Activated CD4-positive, alpha-beta T cell treated with anti-CD3 and anti-CD28 coated beads, Interleukin-2, Interleukin-4, amounts not matched to agents 100 ng/mL and 50 ng/mL, durations not matched to agents 16 hours and 8 hours (primary cell): ENCODE results near the gene HYCC1.

ENCODE experiments used
- DNase-seq: peaks from one replicate; pipeline ENCODE4 v3.0.0-alpha.2; 2020; ENCODE audit warnings: low spot score

HYCC1 gene

GRCh38 chr7:23016345-23017253 lies 2.7 kb upstream of the HYCC1 start:
- no peak for DNase-seq

- no peak for DNase-seq
Measured at GRCh38 chr7:23014681-23015080, 751 bp upstream of the HYCC1 start.

GRCh38 chr7:23012908-23013714 lies 819 bp downstream of the HYCC1 start:
- DNase-seq, result no peak

- no peak for DNase-seq
Measured at GRCh38 chr7:23012186-23012585, 1.7 kb downstream of the HYCC1 start.

GRCh38 chr7:23011222-23011924 lies 2.6 kb downstream of the HYCC1 start:
- no peak for DNase-seq

- DNase-seq, result no peak
Measured at GRCh38 chr7:23009303-23009702, 4.6 kb downstream of the HYCC1 start.

- DNase-seq, result no peak
Measured at GRCh38 chr7:23004247-23004520, 9.7 kb downstream of the HYCC1 start.

- DNase-seq, result no peak
Measured at GRCh38 chr7:23003505-23004246, 10.3 kb downstream of the HYCC1 start.

GRCh38 chr7:23002698-23003097 lies 11.2 kb downstream of the HYCC1 start:
- no peak for DNase-seq

GRCh38 chr7:23001610-23002009 lies 12.3 kb downstream of the HYCC1 start:
- peak; percentile 59 for DNase-seq

GRCh38 chr7:23000597-23001360 lies 13.2 kb downstream of the HYCC1 start:
- no peak for DNase-seq

GRCh38 chr7:22998519-22998896 lies 15.4 kb downstream of the HYCC1 start:
- DNase-seq, result no peak

GRCh38 chr7:22997871-22998518 lies 15.9 kb downstream of the HYCC1 start:
- DNase-seq, result no peak

GRCh38 chr7:22996470-22996869 lies 17.5 kb downstream of the HYCC1 start:
- no peak for DNase-seq

- no peak for DNase-seq
Measured at GRCh38 chr7:22995011-22995410, 18.9 kb downstream of the HYCC1 start.

- peak; percentile 83 for DNase-seq
Measured at GRCh38 chr7:22992874-22993840, 20.8 kb downstream of the HYCC1 start.

GRCh38 chr7:22990588-22990949 lies 23.4 kb downstream of the HYCC1 start:
- no peak for DNase-seq

GRCh38 chr7:22989643-22990587 lies 24.0 kb downstream of the HYCC1 start:
- DNase-seq, result no peak
